Umbilical cord (tissue), 2 donors: ENCODE measurements around the gene TRIM2. TPM values are rescaled to one million over a fixed set of nuclear protein-coding genes. Genes with fewer than 3 reads are reported as not detected.
"Not testable (repeated sequence)": the region's sequence is repeated elsewhere in the genome, so short reads cannot be mapped to it uniquely, and the experiment has no call there.

ENCODE experiments used
- DNase-seq: peaks from one replicate; pipeline ENCODE4 v3.0.0-alpha.2; 2015; ENCODE audit warnings: low spot score
- total RNA-seq: library from RNA; depleted of rRNA; stranded (reverse); fragments of >200 nt; gene quantifications from one replicate; pipeline ENCODE4 v1.2.3, GENCODE V29; 2014; ENCODE audit warnings: low replicate concordance; ENCODE audit not compliant: insufficient read depth

TRIM2 gene
- total RNA-seq, 1 donor from 2014 or later, result 28.9 TPM

GRCh38 chr4:153189016-153189801 is 15.0 kb upstream of the TRIM2 start:
- DNase-seq, result peak; percentile 26

GRCh38 chr4:153191795-153192363 is 12.4 kb upstream of the TRIM2 start:
- DNase-seq, result no peak

- no peak for DNase-seq
Measured at GRCh38 chr4:153197301-153197700, 6.9 kb upstream of the TRIM2 start.

- no peak for DNase-seq
Measured at GRCh38 chr4:153198719-153199118, 5.5 kb upstream of the TRIM2 start.

GRCh38 chr4:153203746-153204145 is 497 bp upstream of the TRIM2 start:
- DNase-seq, result not testable (repeated sequence)

- DNase-seq, result peak; percentile 31
Measured at GRCh38 chr4:153204728-153205648, 745 bp downstream of the TRIM2 start.

GRCh38 chr4:153205757-153206156 is 1.5 kb downstream of the TRIM2 start:
- no peak for DNase-seq

GRCh38 chr4:153206534-153206933 is 2.3 kb downstream of the TRIM2 start:
- no peak for DNase-seq

- DNase-seq, result no peak
Measured at GRCh38 chr4:153207027-153207426, 2.8 kb downstream of the TRIM2 start.

GRCh38 chr4:153207567-153207966 is 3.3 kb downstream of the TRIM2 start:
- peak; percentile 23 for DNase-seq

GRCh38 chr4:153209410-153209809 is 5.2 kb downstream of the TRIM2 start:
- DNase-seq, result no peak

GRCh38 chr4:153210727-153211126 is 6.5 kb downstream of the TRIM2 start:
- no peak for DNase-seq

- DNase-seq, result peak; percentile 38
Measured at GRCh38 chr4:153211986-153212728, 7.9 kb downstream of the TRIM2 start.

- peak; percentile 48 for DNase-seq
Measured at GRCh38 chr4:153212736-153213135, 8.5 kb downstream of the TRIM2 start.

GRCh38 chr4:153215921-153216320 is 11.7 kb downstream of the TRIM2 start:
- DNase-seq, result no peak

- no peak for DNase-seq
Measured at GRCh38 chr4:153216546-153216945, 12.3 kb downstream of the TRIM2 start.

- DNase-seq, result no peak
Measured at GRCh38 chr4:153217440-153217839, 13.2 kb downstream of the TRIM2 start.

GRCh38 chr4:153218961-153219360 is 14.7 kb downstream of the TRIM2 start:
- DNase-seq, result no peak

GRCh38 chr4:153220682-153221395 is 16.6 kb downstream of the TRIM2 start:
- DNase-seq, result peak; percentile 58

- peak; percentile 91 for DNase-seq
Measured at GRCh38 chr4:153221783-153222706, 17.8 kb downstream of the TRIM2 start.
